HCT116 (cell line): ENCODE measurements around the gene NKAIN4. TPM values are rescaled to one million over a fixed set of nuclear protein-coding genes. Genes with fewer than 3 reads are reported as not detected.

Source experiments
- ATAC-seq: fragments of 200-7000 bp; cut with Tn5 transposase; 2 replicates; pipeline ENCODE4 v1.9.1; 2020; ENCODE audit warnings: mild to moderate bottlenecking, moderate library complexity
- BruUV-seq: library from RNA; stranded (reverse); fragments of 400-500 nt; replicated peaks from 2 replicates; lab custom pipeline; 2021; lab: Mats Ljungman, UMichigan
- CTCF ChIA-PET: fragments of 300-600 bp; sonication (Branson Sonifier 250); formaldehyde crosslinking; loops from one replicate; lab custom pipeline; 2021; ENCODE audit warnings: antibody characterized with exemption; lab: Charles Lee
- POLR2A ChIA-PET: fragments of 300-600, 350-600 bp; sonication (Branson Sonifier 250); formaldehyde crosslinking; loops from one replicate; lab custom pipeline; 2021; ENCODE audit warnings: antibody characterized with exemption; lab: Charles Lee
- RAD21 ChIA-PET, 2 experiments: fragments of 300-600 bp; sonication (Branson Sonifier 250); formaldehyde crosslinking; loops; one replicate each; lab custom pipeline; 2023; ENCODE audit warnings: low total read pairs in 2 of 2; ENCODE audit not compliant: uncharacterized antibody in 2 of 2, unreplicated experiment in 2 of 2, low non-redundant PET in 1 of 2; lab: Charles Lee
- DNase-seq: peaks from one replicate; pipeline ENCODE4 v3.0.0-alpha.2; 2010; ENCODE audit warnings: low read depth, low spot score
- H2AFZ ChIP-seq: fragments of 200-600 bp; shearing (Covaris generic), sonication (generic); 2 replicates; pipeline ENCODE4 v1.6.1; 2017; ENCODE audit warnings: low read depth, mixed run types, mixed read lengths, antibody characterized with exemption, low read length; ENCODE audit not compliant: poor library complexity, severe bottlenecking
- H3K27ac ChIP-seq: 2 replicates; pipeline ENCODE4 v1.5.1; 2012; ENCODE audit warnings: low read depth, low read length
- H3K27me3 ChIP-seq: fragments of 200-600 bp; sonication (generic); 2 replicates; pipeline ENCODE4 v1.6.1; 2016; ENCODE audit warnings: mixed run types, low read length, mixed read lengths; ENCODE audit not compliant: insufficient read depth
- H3K36me3 ChIP-seq, 2 experiments: fragments of 200-500 bp in 1 of 2; fragments of 200-600 bp in 1 of 2; sonication (Bioruptor generic) in 1 of 2; sonication (generic) in 1 of 2; 2 replicates each; pipeline versions ENCODE4 v1.5.1 to v1.6.1; 2014 to 2016; ENCODE audit warnings: low read length in 2 of 2, inconsistent platforms in 1 of 2, mixed read lengths in 1 of 2, mixed run types in 1 of 2; ENCODE audit not compliant: insufficient read depth in 2 of 2, control insufficient read depth in 1 of 2
- H3K4me1 ChIP-seq, 2 experiments: fragments of 200-600 bp in 1 of 2; sonication (generic) in 1 of 2; 2 replicates each; pipeline versions ENCODE4 v1.5.1 to v1.6.1; 2012 to 2017; ENCODE audit warnings: low read length in 2 of 2, inconsistent platforms in 1 of 2, mild to moderate bottlenecking in 1 of 2, mixed read lengths in 1 of 2, mixed run types in 1 of 2, moderate library complexity in 1 of 2; ENCODE audit not compliant: insufficient read depth in 2 of 2, control insufficient read depth in 1 of 2
- H3K4me2 ChIP-seq: fragments of 200-600 bp; sonication (generic); 2 replicates; pipeline ENCODE4 v1.6.1; 2017; ENCODE audit warnings: mixed run types, low read length, mixed read lengths
- H3K4me3 ChIP-seq, 2 experiments: fragments of 200-600 bp in 1 of 2; sonication (generic) in 1 of 2; replicated peaks in 1 of 2; 2 replicates each; pipeline ENCODE4 v1.5.1; 2011 to 2016; ENCODE audit warnings: low read length in 2 of 2, control low read depth in 1 of 2, low read depth in 1 of 2, mild to moderate bottlenecking in 1 of 2, mixed read lengths in 1 of 2, mixed run types in 1 of 2
- H3K79me2 ChIP-seq: fragments of 200-600 bp; sonication (generic); 2 replicates; pipeline ENCODE4 v1.6.1; 2017; ENCODE audit warnings: mild to moderate bottlenecking, mixed run types, low read length, moderate library complexity, mixed read lengths; ENCODE audit not compliant: insufficient read depth
- H3K9ac ChIP-seq: fragments of 200-600 bp; sonication (generic); 2 replicates; pipeline ENCODE4 v1.6.1; 2016; ENCODE audit warnings: low read length, mixed read lengths
- H3K9me2 ChIP-seq: fragments of 200-600 bp; sonication (generic), shearing (Covaris generic); 2 replicates; pipeline ENCODE4 v1.6.1; 2017; ENCODE audit warnings: mixed run types, mild to moderate bottlenecking, moderate library complexity; ENCODE audit not compliant: insufficient read depth
- H3K9me3 ChIP-seq, 2 experiments: fragments of 200-500 bp in 1 of 2; fragments of 200-600 bp in 1 of 2; sonication (Bioruptor generic) in 1 of 2; sonication (generic) in 1 of 2; 2 replicates each; pipeline ENCODE4 v1.6.1; 2014 to 2017; ENCODE audit warnings: low read length in 2 of 2, mixed read lengths in 2 of 2, inconsistent platforms in 1 of 2, low read depth in 1 of 2, mild to moderate bottlenecking in 1 of 2, mixed run types in 1 of 2, moderate library complexity in 1 of 2; ENCODE audit not compliant: control insufficient read depth in 1 of 2, insufficient read depth in 1 of 2
- H4K20me1 ChIP-seq: fragments of 200-600 bp; sonication (generic), shearing (Covaris generic); 2 replicates; pipeline ENCODE4 v1.6.1; 2017; ENCODE audit warnings: mixed run types, mild to moderate bottlenecking, moderate library complexity; ENCODE audit not compliant: insufficient read depth
- ATF3 ChIP-seq: IDR thresholded peaks from 2 replicates; pipeline ENCODE4 v1.6.1; 2012
- CBX3 ChIP-seq: IDR thresholded peaks from 2 replicates; pipeline ENCODE4 v1.6.1; 2012; ENCODE audit warnings: low read depth
- CEBPB ChIP-seq: IDR thresholded peaks from 2 replicates; pipeline ENCODE4 v1.6.1; 2012; ENCODE audit warnings: low read depth
- EGR1 ChIP-seq: IDR thresholded peaks from 2 replicates; pipeline ENCODE4 v1.6.1; 2012; ENCODE audit warnings: low read depth
- JUND ChIP-seq: IDR thresholded peaks from 2 replicates; pipeline ENCODE4 v1.6.1; 2012
- POLR2A ChIP-seq: IDR thresholded peaks from 2 replicates; pipeline ENCODE4 v1.7.0; 2011; ENCODE audit warnings: borderline replicate concordance; ENCODE audit not compliant: insufficient read depth, insufficient read length; ENCODE audit errors: extremely low read depth
- POLR2AphosphoS5 ChIP-seq: IDR thresholded peaks from 2 replicates; pipeline ENCODE4 v1.6.1; 2011; ENCODE audit warnings: mild to moderate bottlenecking, low read depth, low read length, moderate library complexity
- SIN3A ChIP-seq: IDR thresholded peaks from 2 replicates; pipeline ENCODE4 v1.6.1; 2012; ENCODE audit warnings: low read depth
- SRF ChIP-seq: IDR thresholded peaks from 2 replicates; pipeline ENCODE4 v1.6.1; 2012; ENCODE audit warnings: low read depth
- TCF7L2 ChIP-seq: IDR thresholded peaks from 2 replicates; pipeline ENCODE4 v1.7.0; 2011; ENCODE audit warnings: borderline replicate concordance, inconsistent platforms; ENCODE audit not compliant: insufficient read depth, insufficient read length; ENCODE audit errors: extremely low read depth
- ZBTB33 ChIP-seq: IDR thresholded peaks from 2 replicates; pipeline ENCODE4 v1.6.1; 2011; ENCODE audit warnings: mild to moderate bottlenecking, low read length, moderate library complexity; ENCODE audit not compliant: insufficient replicate concordance; ENCODE audit errors: extremely low read depth
- ZFX ChIP-seq: fragments of 450-650 bp; IDR thresholded peaks from 2 replicates; pipeline ENCODE4 v1.6.1; 2017
- ZNF274 ChIP-seq: fragments of 200-500 bp; sonication (Bioruptor generic); IDR thresholded peaks from 2 replicates; pipeline ENCODE4 v1.6.1; 2014; ENCODE audit warnings: mild to moderate bottlenecking, low read depth, low read length, inconsistent platforms
- intact Hi-C: fragments of 100-400 bp; cut with micrococcal nuclease; formaldehyde crosslinking; loops from 2 replicates; pipeline ENCODE4 v1.10.0; 2022
- total RNA-seq: library from RNA; stranded (reverse); gene quantifications from one replicate; pipeline ENCODE4 v1.2.1, GENCODE V29; 2021; ENCODE audit not compliant: unreplicated experiment
- TF ChIP-seq, protein P1 (sequence below), 3 experiments: fragments of 200-600 bp in 1 of 3; sonication (generic) in 1 of 3; IDR thresholded peaks in 2 of 3; conservative IDR thresholded peaks in 1 of 3; 2 replicates each; pipeline ENCODE4 v1.5.1; 2012 to 2017; ENCODE audit warnings: low read depth in 2 of 3, low read length in 2 of 3, antibody characterized with exemption in 1 of 3, borderline replicate concordance in 1 of 3, control low read depth in 1 of 3, mild to moderate bottlenecking in 1 of 3, mixed read lengths in 1 of 3, mixed run types in 1 of 3, moderate library complexity in 1 of 3; ENCODE audit not compliant: insufficient read depth in 1 of 3

NKAIN4 gene
- total RNA-seq, 1 experiment from 2014 or later: not detected

DNA sequence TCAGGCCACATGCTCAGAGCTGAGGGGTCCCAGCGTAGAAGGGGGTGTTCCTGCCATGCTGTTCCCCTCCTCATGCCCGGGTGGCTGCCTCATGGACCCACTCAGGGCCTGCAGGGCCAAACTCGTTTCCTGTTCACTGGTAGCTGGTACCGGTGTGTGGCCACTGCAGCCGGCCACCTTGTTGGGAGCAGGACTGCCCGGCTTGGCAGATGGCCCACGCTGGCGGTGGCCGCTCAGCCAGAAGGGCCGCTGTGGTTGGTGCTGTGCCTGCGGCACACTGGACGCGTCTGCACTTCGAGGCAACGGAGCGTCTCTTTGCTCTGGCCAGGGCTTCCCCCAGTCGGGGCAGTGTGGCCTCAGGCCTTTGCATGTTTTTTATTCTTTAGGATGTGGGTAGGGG lies 28.7 kb upstream of the NKAIN4 start:
- H3K79me2 ChIP-seq: no peaks in the 10 kb centered on the region
- no peak overlapping the region for H3K4me2 ChIP-seq
- H2AFZ ChIP-seq: no peak overlapping the region
- no peak for ATAC-seq
- H3K36me3 ChIP-seq: peaks cover 11 to 16% of the 10 kb centered on the region in 2 experiments; a peak in 3 of 4 replicates
- ChIA-PET POLR2A (no interaction called here), CTCF (no interaction called here), RAD21 (no interaction called here)
- H3K4me3 ChIP-seq: no peak overlapping the region
- no peaks in the 10 kb centered on the region for H3K9me2 ChIP-seq
- no peaks in the 10 kb centered on the region for H4K20me1 ChIP-seq
- TF ChIP-seq POLR2AphosphoS5: no peak
- no peak for TF ChIP-seq POLR2A
- no peak for TF ChIP-seq ZNF274
- no peak for TF ChIP-seq SIN3A
- no peak for TF ChIP-seq TCF7L2
- TF ChIP-seq JUND: no peak
- TF ChIP-seq ATF3: no peak
- TF ChIP-seq SRF: no peak
- H3K9me3 ChIP-seq: no peaks in the 10 kb centered on the region
- DNase-seq: no peak
- no peak overlapping the region for H3K9ac ChIP-seq
- no TSS peak for BruUV-seq
- no peak overlapping the region for H3K27ac ChIP-seq
- no peaks in the 10 kb centered on the region for H3K27me3 ChIP-seq
- intact Hi-C loops: no loop called here
- H3K4me1 ChIP-seq: no peaks in the 10 kb centered on the region

DNA sequence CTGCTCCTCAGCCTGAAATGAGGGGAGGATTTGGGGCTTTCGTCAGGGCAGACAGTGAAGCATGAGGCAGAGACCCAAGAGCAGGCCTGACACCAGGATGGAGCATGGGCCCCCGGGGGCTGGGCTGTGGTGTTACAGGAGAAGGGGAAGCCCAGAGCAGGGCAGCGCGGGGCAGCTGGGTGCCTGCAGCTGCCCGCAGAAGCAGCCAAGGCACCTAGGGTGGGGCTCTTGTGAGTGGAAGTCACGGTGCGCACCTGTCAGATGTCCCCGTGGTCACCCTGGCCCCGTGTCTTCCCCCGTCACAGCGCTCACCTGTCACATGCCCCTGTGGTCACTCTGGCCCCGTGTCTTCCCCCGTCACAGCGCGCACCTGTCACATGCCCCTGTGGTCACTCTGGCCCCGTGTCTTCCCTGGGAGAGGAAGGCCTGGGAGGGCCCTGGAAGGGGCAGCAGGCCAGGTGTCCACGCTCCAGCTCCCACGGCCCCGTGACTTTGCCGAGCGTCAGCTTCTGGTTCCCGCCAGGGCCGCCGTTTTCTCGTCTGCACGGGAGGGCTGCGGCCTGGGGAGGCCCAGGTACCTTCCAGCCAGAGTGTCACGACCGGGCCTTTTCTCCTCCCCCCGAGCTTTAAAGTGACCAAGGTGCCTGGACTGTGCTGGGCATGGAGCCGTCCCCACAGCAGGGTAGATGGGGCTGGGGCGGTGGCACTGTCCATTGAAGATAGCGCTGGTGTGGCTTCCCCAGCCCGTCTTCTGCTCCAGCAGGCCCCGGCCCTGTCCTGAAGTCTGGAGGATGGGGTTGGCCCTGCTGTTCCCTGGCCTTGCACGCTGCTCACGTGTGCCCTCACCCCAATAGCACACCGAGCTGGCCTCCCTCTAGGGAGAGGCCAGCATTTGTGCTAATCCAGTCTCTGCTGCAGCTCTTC lies 27.7 kb upstream of the NKAIN4 start:
- Histone ChIP-seq H3K27ac (no peak overlapping the region), H3K79me2 (peaks cover 7% of the 10 kb centered on the region; the same call in 1 of the 2 replicates), H3K36me3 (peaks cover 20 to 25% of the 10 kb centered on the region in 2 experiments; a peak in 3 of 4 replicates), H2AFZ (no peak overlapping the region), H3K4me2 (no peak overlapping the region), H3K9ac (no peak overlapping the region), H3K4me3 (no peak overlapping the region), H3K4me1 (no peaks in the 10 kb centered on the region), H3K27me3 (no peaks in the 10 kb centered on the region), H3K9me2 (no peaks in the 10 kb centered on the region), H4K20me1 (no peaks in the 10 kb centered on the region), H3K9me3 (no peaks in the 10 kb centered on the region)
- RAD21 ChIA-PET: interaction anchor here in 1 of 2 experiments (1.0 kb wide), 1 partner anchor 59 kb away, joined by 3 read pairs; no protein-coding TSS in a partner anchor
- intact Hi-C loops: no loop called here
- CTCF ChIA-PET: no interaction called here
- no peak for TF ChIP-seq CEBPB
- no peak for TF ChIP-seq CBX3
- TF ChIP-seq EGR1: no peak
- no peak for TF ChIP-seq ZBTB33
- TF ChIP-seq, protein P1, sequence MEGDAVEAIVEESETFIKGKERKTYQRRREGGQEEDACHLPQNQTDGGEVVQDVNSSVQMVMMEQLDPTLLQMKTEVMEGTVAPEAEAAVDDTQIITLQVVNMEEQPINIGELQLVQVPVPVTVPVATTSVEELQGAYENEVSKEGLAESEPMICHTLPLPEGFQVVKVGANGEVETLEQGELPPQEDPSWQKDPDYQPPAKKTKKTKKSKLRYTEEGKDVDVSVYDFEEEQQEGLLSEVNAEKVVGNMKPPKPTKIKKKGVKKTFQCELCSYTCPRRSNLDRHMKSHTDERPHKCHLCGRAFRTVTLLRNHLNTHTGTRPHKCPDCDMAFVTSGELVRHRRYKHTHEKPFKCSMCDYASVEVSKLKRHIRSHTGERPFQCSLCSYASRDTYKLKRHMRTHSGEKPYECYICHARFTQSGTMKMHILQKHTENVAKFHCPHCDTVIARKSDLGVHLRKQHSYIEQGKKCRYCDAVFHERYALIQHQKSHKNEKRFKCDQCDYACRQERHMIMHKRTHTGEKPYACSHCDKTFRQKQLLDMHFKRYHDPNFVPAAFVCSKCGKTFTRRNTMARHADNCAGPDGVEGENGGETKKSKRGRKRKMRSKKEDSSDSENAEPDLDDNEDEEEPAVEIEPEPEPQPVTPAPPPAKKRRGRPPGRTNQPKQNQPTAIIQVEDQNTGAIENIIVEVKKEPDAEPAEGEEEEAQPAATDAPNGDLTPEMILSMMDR (IDR thresholded peaks at IDR 0.05 in 2 of 3, conservative IDR thresholded peaks at IDR 0.05 in 1 of 3; ENCODE audit: borderline replicate concordance in 1 of 3, insufficient read depth in 1 of 3, low read depth in 2 of 3, low read length in 2 of 3): no peak
- no peak for TF ChIP-seq ZFX
- no peak for TF ChIP-seq SIN3A
- TF ChIP-seq ZNF274: no peak
- TF ChIP-seq JUND: no peak
- BruUV-seq: no TSS peak
- no peak for DNase-seq
- POLR2A ChIA-PET: interaction anchor here (1.4 kb wide), 1 partner anchor 9 kb away, joined by 3 read pairs; the partner anchor contains the start of gene ARFGAP1
- no peak for ATAC-seq
